ENCODE measurements around the gene GGTLC2. TPM values are rescaled to one million over a fixed set of nuclear protein-coding genes. Genes with fewer than 3 reads are reported as not detected.

Gene GGTLC2
- total RNA-seq, 4 donors from 2014 or later = not detected

- no peak overlapping the region for H3K4me3 ChIP-seq
- H3K27me3 ChIP-seq = no peaks in the 10 kb centered on the region
- no peak for TF ChIP-seq POLR2A (IDR thresholded peaks at IDR 0.05)
- TF ChIP-seq CTCF (IDR thresholded peaks at IDR 0.05) = no peak
- TF ChIP-seq POLR2AphosphoS5 (IDR thresholded peaks at IDR 0.05) = no peak
- TF ChIP-seq EP300 (IDR thresholded peaks at IDR 0.05; ENCODE audit: low read depth) = no peak
- no peak overlapping the region for H3K27ac ChIP-seq
- no peak for DNase-seq
- 76 to 91% methylated on average over 5 of the region's 5 CpGs for WGBS, 2 donors (ENCODE audit: low coverage in 1 of 2)
- intact Hi-C loops (cut with DNase I; ENCODE audit: low total_unique reads) (no loop called here), in situ Hi-C loops (cut with MboI; ENCODE audit: low pct_ligation_motif_present in 1 of 4, low pct_unique_long_range_greater_than_20kb in 1 of 4, low sequenced_read_pairs in 3 of 4) (no loop called here)
- no peaks in the 10 kb centered on the region for H3K9me3 ChIP-seq
- peaks cover 0 to 13% (median 4%) of the 10 kb centered on the region in 4 donors for H3K4me1 ChIP-seq
- no peaks in the 10 kb centered on the region for H3K36me3 ChIP-seq
These were observed 51.7 kb downstream of the GGTLC2 start for GRCh38 chr22:22696104-22696503.

Small RNA genes within 50 kb of the gene (small RNA-seq; reads per million reads assigned to genes)
- gene AC244250.2 = 0 reads per million in 4 donors
- gene IGLV3-29 = 0 reads per million in 4 donors
- gene IGLVVI-25-1 = 0 reads per million in 4 donors

Other genes starting within 250 kb of the GGTLC2 start
- gene ZNF280B, start 135.9 kb upstream of the GGTLC2 start, total RNA-seq = under 1 TPM in 3 of 4 donors, not detected in 1; 0.41 to 0.79 (median 0.60) TPM
- gene ZNF280A, start 124.3 kb upstream of the GGTLC2 start, total RNA-seq = not detected
- gene PRAME, start 85.3 kb upstream of the GGTLC2 start, total RNA-seq = under 1 TPM in 2 of 4 donors, not detected in 2; 0.16 to 0.41 TPM
- 100 to 1,000 TPM in 1 of 4 donors, 10 to 100 TPM in 2, not detected in 1; 14.9 to 104 (median 33.8) TPM for gene IGLL5, start 243.2 kb downstream of the GGTLC2 start, total RNA-seq

Data from transverse colon (tissue), 4 donors.